Coronary artery (tissue), 2 donors: Measurements from ENCODE around the gene ARHGEF12.

Experiments
- DNase-seq: peaks from one replicate; pipeline ENCODE4 v3.0.0-alpha.2; 2017; ENCODE audit warnings: low spot score
- H3K27ac ChIP-seq, 2 donors: fragments of 200-600 bp; sonication (generic); one replicate each; pipeline ENCODE4 v1.5.1; 2016 to 2019
- H3K4me3 ChIP-seq: fragments of 200-600 bp; sonication (generic); 2 replicates; pipeline ENCODE4 v1.5.1; 2016; ENCODE audit warnings: mild to moderate bottlenecking, moderate library complexity
- TF ChIP-seq, protein P1 (sequence below): fragments of 200-600 bp; sonication (generic); IDR thresholded peaks from one replicate; pipeline ENCODE4 v1.5.1; 2019; ENCODE audit warnings: antibody characterized with exemption

Gene ARHGEF12

GRCh38 chr11:120431633-120432032, 95.4 kb downstream of the ARHGEF12 start:
- DNase-seq, result no peak
- H3K4me3 ChIP-seq, result peak overlapping the region; percentile 23
- TF ChIP-seq, protein P1, sequence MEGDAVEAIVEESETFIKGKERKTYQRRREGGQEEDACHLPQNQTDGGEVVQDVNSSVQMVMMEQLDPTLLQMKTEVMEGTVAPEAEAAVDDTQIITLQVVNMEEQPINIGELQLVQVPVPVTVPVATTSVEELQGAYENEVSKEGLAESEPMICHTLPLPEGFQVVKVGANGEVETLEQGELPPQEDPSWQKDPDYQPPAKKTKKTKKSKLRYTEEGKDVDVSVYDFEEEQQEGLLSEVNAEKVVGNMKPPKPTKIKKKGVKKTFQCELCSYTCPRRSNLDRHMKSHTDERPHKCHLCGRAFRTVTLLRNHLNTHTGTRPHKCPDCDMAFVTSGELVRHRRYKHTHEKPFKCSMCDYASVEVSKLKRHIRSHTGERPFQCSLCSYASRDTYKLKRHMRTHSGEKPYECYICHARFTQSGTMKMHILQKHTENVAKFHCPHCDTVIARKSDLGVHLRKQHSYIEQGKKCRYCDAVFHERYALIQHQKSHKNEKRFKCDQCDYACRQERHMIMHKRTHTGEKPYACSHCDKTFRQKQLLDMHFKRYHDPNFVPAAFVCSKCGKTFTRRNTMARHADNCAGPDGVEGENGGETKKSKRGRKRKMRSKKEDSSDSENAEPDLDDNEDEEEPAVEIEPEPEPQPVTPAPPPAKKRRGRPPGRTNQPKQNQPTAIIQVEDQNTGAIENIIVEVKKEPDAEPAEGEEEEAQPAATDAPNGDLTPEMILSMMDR, result no peak
- peak overlapping the region; percentile 64 to 81 for H3K27ac ChIP-seq

DNA sequence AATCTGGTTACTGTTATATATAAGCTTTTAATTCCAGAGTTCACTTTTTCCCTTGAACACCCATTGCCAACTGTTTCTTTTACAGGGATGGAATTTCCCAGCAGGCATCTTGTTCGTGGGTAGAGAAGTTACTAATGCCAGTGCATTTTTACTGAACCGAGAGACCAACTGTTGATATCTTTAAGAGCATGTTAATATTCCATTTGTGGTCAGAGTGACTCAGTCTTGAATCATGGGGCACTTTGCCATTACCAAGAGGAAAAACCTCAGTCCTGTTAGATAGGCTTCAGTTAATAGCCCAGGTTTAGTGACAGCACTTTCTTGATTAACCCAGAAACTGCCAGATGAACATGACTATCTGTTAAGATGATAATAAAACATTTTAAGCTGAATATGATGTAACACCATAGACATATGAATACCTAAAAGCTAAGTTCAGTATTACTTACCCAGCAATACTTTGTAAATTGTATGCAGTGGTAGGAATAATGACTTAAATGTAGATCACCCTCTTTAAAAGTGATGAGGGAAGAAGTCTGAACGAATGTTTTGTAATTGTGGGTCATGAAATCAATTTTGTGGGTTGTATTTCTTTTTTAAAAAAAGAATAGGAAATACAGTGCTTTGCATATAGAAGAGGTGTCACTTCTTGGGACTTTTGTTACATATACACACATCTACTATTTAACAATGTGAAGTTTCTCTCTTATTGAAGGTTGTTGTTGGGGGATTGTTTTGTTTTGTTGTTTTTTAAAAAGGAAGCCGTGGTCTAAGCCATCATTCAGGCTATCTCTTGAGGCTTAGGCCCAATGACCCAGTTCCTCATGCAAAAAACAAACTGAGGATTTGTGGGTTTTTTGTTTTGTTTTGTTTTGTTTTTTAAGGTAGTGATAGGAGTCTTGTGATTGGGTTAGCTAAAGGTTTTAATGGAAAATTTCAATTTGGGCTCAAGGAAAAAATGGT, 96.1 kb downstream of the ARHGEF12 start:
- DNase-seq, result no peak
- peak overlapping the region; percentile 64 to 81 for H3K27ac ChIP-seq
- H3K4me3 ChIP-seq, result no peak overlapping the region
- TF ChIP-seq, protein P1, result no peak

DNA sequence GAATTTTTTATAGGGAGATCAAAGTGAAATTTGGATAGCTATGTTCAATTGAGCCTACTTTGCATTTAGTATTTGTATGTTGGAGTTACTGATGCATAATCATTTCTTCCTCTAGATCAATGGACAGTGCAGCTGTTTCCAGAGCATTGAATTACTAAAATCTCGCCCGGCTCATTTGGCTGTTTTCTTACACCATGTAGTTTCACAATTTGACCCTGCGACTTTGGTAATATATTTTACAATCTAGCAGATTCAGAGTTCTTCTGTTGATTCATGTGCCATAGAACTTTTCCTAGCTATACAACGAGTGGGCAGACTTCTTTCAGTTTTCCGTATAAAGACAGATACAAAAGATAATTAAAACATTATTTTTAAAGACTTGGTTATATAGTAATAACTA, 105.4 kb downstream of the ARHGEF12 start:
- Histone ChIP-seq H3K4me3 (no peak overlapping the region), H3K27ac (no peak overlapping the region)
- TF ChIP-seq, protein P1, result no peak
- no peak for DNase-seq

- Histone ChIP-seq H3K4me3 (no peak overlapping the region), H3K27ac (no peak overlapping the region)
- TF ChIP-seq, protein P1, result no peak
- DNase-seq, result no peak
Measured at GRCh38 chr11:120442031-120442430, 105.8 kb downstream of the ARHGEF12 start.

- TF ChIP-seq, protein P1, result no peak
- no peak for DNase-seq
- H3K4me3 ChIP-seq, result no peak overlapping the region
- no peak overlapping the region for H3K27ac ChIP-seq
Measured at GRCh38 chr11:120446802-120447201, 110.6 kb downstream of the ARHGEF12 start.

DNA sequence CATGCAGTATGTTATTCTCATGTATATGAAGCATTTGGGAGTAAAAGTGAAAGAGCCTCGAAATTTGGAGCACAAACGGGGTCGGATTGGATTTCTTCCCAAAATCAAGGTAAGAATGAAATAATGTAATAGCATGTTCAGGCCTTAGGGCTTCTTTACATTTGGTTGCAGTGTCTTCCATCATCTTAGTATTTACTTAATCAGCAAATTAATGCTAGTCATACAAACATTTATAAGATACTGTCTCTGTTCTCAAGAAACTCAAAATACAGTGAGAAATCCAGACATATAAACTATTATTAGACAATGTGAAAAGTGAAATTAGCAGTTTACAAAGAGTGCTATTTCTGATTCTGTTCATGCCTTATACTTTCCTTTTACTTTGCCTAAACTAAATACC, 112.0 kb downstream of the ARHGEF12 start:
- no peak overlapping the region for H3K4me3 ChIP-seq
- no peak for DNase-seq
- TF ChIP-seq, protein P1, result no peak

GRCh38 chr11:120455487-120455886, 119.3 kb downstream of the ARHGEF12 start:
- H3K4me3 ChIP-seq, result no peak overlapping the region
- no peak overlapping the region for H3K27ac ChIP-seq
- no peak for DNase-seq
- TF ChIP-seq, protein P1, result no peak

More for the DNA sequence above, 112.0 kb downstream of the ARHGEF12 start:
- no peak overlapping the region for H3K27ac ChIP-seq
